HFFc6 (cell line): ENCODE measurements around the gene CHERP. TPM values are rescaled to one million over a fixed set of nuclear protein-coding genes. Genes with fewer than 3 reads are reported as not detected.
A peak's percentile ranks its signal among the peaks of the same experiment; 100 is the strongest.

Experiments used
- DNase-seq: peaks from one replicate; pipeline ENCODE4 v3.0.0-alpha.2; 2018
- H3K27ac Mint-ChIP-seq: 2 replicates; pipeline ENCODE4 v1.8.0; 2020; ENCODE audit warnings: mild to moderate bottlenecking, mixed read lengths
- H3K27me3 Mint-ChIP-seq: 2 replicates; pipeline ENCODE4 v1.8.0; 2021; ENCODE audit warnings: mild to moderate bottlenecking, moderate library complexity, mixed read lengths; ENCODE audit not compliant: insufficient read depth
- H3K36me3 Mint-ChIP-seq: 2 replicates; pipeline ENCODE4 v1.8.0; 2021; ENCODE audit warnings: low read depth, mixed read lengths
- H3K4me1 Mint-ChIP-seq: 2 replicates; pipeline ENCODE4 v1.8.0; 2020; ENCODE audit warnings: low read depth, mixed read lengths
- H3K4me3 Mint-ChIP-seq: 2 replicates; pipeline ENCODE4 v1.8.0; 2020; ENCODE audit warnings: mild to moderate bottlenecking, moderate library complexity, mixed read lengths
- H3K9me3 Mint-ChIP-seq: 2 replicates; pipeline ENCODE4 v1.8.0; 2020; ENCODE audit warnings: mild to moderate bottlenecking, mixed read lengths
- CTCF ChIP-seq: fragments of 200-600 bp; sonication (generic); IDR thresholded peaks from 2 replicates; pipeline ENCODE4 v1.5.0; 2021; ENCODE audit warnings: antibody characterized with exemption, mild to moderate bottlenecking
- long read RNA-seq: library from polyadenylated mRNA; unstranded; transcript quantifications from one replicate; pipeline ENCODE4 v2.0.0, GENCODE V29; 2019
- total RNA-seq, 6 experiments: library from RNA; stranded (reverse); fragmentation: NEBNext Ultra II Directional; extraction: Animal tissue kit (Norgen Biotek cat#: 25700); gene quantifications; 2 replicates in 1 of 6; 3 replicates in 5 of 6; pipeline ENCODE4 v1.2.3, GENCODE V29; 2021

CHERP gene, protein sequence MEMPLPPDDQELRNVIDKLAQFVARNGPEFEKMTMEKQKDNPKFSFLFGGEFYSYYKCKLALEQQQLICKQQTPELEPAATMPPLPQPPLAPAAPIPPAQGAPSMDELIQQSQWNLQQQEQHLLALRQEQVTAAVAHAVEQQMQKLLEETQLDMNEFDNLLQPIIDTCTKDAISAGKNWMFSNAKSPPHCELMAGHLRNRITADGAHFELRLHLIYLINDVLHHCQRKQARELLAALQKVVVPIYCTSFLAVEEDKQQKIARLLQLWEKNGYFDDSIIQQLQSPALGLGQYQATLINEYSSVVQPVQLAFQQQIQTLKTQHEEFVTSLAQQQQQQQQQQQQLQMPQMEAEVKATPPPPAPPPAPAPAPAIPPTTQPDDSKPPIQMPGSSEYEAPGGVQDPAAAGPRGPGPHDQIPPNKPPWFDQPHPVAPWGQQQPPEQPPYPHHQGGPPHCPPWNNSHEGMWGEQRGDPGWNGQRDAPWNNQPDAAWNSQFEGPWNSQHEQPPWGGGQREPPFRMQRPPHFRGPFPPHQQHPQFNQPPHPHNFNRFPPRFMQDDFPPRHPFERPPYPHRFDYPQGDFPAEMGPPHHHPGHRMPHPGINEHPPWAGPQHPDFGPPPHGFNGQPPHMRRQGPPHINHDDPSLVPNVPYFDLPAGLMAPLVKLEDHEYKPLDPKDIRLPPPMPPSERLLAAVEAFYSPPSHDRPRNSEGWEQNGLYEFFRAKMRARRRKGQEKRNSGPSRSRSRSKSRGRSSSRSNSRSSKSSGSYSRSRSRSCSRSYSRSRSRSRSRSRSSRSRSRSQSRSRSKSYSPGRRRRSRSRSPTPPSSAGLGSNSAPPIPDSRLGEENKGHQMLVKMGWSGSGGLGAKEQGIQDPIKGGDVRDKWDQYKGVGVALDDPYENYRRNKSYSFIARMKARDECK
- 10 to 100 TPM; 30.4 to 38.5 (median 34.6) TPM for total RNA-seq
- long read RNA-seq, full-length matches to known transcripts = 4 of 16 reads
- long read RNA-seq, partial matches to known transcripts = 10 of 16 reads
- long read RNA-seq, other reads (novel, unspliced or antisense) = 2 of 16 reads

DNA sequence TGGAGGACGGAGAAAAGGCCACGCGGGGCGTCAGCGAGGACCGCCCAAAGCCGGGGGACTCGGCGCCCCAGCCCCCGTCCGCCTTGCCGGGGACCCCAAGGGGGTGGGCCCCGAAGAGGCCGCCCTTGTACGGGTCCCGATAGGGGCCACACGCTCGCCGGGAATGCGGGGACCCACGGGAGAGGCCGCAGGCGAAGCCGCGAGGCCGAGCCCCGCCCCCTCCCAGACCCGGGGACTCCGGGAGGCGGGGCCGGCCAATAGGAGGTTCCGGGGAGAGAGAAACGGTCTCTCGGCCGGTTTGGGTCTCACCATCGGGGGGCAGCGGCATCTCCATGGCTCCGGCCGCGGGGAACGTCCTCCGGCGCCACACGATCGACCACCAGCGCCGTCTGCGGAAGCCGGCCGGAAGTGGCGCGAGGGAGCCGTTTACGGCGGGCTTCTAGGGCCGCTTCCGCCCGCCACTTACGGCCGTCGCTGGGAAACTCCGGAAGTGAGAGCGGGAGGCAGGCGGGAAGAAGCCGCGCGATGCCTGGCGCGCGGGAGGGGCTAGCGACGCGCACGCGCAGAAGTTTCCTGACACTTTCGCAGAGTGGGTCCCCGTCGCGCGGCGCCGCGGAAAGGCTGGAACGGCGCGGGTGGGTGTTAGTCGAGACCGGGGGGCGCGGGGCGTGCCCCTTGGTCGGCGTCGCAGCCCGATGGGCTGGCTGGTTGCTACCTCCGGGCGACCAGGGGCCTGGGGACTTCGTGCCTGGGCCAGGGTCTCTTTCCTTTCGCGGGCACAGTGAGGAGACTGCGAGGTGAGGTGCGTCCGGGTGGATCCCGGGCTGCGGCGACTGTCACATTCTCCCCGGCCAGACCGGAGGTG, at the start of gene CHERP:
CHERP (minus strand) TSS at position 393 of the 865 bp plus-strand sequence; CDS start at position 334, 59 bp downstream.
- Mint-ChIP-seq H3K9me3 (no peaks in the 10 kb centered on the region), H3K27me3 (peaks cover 3% of the 10 kb centered on the region)

GRCh38 chr19:16590876-16591802, 48.9 kb upstream of the CHERP start:
- Mint-ChIP-seq H3K4me1 (peaks cover 58% of the 10 kb centered on the region), H3K4me3 (no peak overlapping the region), H3K27ac (no peak overlapping the region), H3K27me3 (no peaks in the 10 kb centered on the region), H3K9me3 (no peaks in the 10 kb centered on the region), H3K36me3 (no peaks in the 10 kb centered on the region)
- DNase-seq = no peak
- TF ChIP-seq CTCF = no peak

More for the DNA sequence above, at the start of gene CHERP:
- peak; percentile 89 for DNase-seq
- Mint-ChIP-seq H3K36me3 (peaks cover 32% of the 10 kb centered on the region), H3K27ac (peak within 1 kb of the TSS; percentile 89), H3K4me3 (peak within 1 kb of the TSS; percentile 98), H3K4me1 (peaks cover 27% of the 10 kb centered on the region)
- TF ChIP-seq CTCF = no peak; the same call in 1 of the 2 replicates

DNA sequence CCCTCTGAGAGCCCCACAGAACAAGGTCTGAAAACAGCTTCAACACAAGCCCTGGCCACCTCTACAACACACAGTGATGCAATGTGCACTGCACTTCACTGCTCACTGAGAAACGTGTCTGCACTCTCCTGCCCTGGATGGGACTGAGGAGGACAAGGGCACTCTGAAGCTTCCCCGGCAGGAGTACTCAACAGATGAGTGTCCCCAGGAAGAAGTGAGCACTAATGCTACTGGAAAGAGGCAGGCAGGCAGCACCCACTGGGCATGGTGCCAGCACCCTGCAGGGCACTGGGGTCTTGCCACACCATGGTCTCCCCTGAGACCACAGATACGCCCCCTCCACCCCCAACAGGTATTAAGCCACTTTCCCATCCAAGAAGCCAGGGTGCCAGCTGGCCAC, 47.7 kb upstream of the CHERP start:
- Mint-ChIP-seq H3K27ac (no peak overlapping the region), H3K4me3 (no peak overlapping the region), H3K9me3 (no peaks in the 10 kb centered on the region), H3K27me3 (no peaks in the 10 kb centered on the region), H3K4me1 (peaks cover 66% of the 10 kb centered on the region), H3K36me3 (no peaks in the 10 kb centered on the region)
- DNase-seq = no peak
- TF ChIP-seq CTCF = no peak

DNA sequence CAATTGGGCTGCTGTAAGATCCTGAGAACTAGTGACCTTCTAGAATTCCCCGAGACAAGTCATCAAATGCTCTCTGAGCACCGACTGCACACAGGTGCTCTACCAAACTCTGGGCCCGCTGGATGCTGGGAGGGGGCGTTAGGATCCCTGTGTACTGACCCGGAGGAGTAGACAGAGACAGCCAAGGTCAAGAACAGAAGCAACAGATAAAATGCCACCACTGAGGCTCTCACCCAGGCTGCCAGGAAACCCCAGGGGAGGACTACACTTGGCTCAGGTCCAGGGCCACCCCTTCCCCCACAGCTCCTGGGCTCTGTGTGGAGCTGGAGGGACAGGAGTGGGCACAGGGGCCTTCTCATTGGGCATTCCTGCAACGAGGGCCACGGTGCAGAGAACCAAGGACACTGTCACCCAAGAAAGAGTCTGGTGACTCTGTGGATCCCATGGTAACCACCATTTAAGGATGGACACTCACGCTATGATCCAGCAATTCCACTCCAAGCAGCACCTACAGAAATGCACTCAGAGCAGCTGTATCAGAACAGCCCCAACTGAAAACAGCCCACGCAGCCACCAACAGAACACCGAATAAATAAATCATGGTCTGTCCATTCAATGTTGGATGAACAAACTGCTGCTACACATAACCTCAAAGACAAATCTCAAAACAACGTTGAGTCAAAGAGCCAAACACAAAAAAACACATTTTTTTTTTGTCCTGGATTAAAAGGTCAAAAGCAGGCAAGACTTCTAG, 46.8 kb upstream of the CHERP start:
- no peak for TF ChIP-seq CTCF
- Mint-ChIP-seq H3K9me3 (no peaks in the 10 kb centered on the region), H3K36me3 (no peaks in the 10 kb centered on the region), H3K4me3 (no peak overlapping the region), H3K27ac (no peak overlapping the region), H3K4me1 (peaks cover 75% of the 10 kb centered on the region), H3K27me3 (no peaks in the 10 kb centered on the region)
- DNase-seq = no peak
